Measurements from ENCODE around the gene FIGNL1.

Gene FIGNL1

DNA sequence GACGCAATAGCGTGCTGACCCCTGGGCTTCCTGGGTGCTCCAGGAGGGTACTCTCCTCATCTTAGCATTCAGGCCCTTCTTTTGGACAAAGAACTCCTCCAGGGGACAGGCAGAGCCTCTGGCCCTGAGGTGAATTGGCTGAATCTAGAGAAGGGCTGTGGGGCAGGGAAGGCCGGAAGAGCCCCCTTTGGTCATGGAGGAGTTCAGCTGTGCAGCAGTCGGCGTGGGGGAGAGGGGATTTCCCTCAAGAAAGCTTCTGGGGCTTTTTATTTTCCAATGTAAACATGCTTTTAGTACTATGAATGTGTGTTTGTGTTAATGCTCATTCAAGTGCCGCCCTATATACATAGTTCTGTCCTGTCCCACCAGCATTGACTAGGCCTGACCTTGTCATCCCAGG lies 38.8 kb downstream of the FIGNL1 start:
- H3K4me3 ChIP-seq (ENCODE audit: severe bottlenecking): no peak overlapping the region
- ATAC-seq (ENCODE audit: low read depth) (no peak), DNase-seq (ENCODE audit: low spot score) (no peak)
- H3K27ac ChIP-seq (ENCODE audit: poor library complexity, severe bottlenecking): no peak overlapping the region
- TF ChIP-seq, protein P1, sequence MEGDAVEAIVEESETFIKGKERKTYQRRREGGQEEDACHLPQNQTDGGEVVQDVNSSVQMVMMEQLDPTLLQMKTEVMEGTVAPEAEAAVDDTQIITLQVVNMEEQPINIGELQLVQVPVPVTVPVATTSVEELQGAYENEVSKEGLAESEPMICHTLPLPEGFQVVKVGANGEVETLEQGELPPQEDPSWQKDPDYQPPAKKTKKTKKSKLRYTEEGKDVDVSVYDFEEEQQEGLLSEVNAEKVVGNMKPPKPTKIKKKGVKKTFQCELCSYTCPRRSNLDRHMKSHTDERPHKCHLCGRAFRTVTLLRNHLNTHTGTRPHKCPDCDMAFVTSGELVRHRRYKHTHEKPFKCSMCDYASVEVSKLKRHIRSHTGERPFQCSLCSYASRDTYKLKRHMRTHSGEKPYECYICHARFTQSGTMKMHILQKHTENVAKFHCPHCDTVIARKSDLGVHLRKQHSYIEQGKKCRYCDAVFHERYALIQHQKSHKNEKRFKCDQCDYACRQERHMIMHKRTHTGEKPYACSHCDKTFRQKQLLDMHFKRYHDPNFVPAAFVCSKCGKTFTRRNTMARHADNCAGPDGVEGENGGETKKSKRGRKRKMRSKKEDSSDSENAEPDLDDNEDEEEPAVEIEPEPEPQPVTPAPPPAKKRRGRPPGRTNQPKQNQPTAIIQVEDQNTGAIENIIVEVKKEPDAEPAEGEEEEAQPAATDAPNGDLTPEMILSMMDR (IDR thresholded peaks at IDR 0.05; ENCODE audit: poor library complexity, severe bottlenecking): no peak
- no peaks in the 10 kb centered on the region for H3K4me1 ChIP-seq (ENCODE audit: insufficient read depth, poor library complexity, severe bottlenecking)
- no peaks in the 10 kb centered on the region for H3K36me3 ChIP-seq (ENCODE audit: low read depth)
- peaks cover 9% of the 10 kb centered on the region for H3K27me3 ChIP-seq (ENCODE audit: insufficient read depth, poor library complexity, severe bottlenecking)
- no peaks in the 10 kb centered on the region for H3K9me3 ChIP-seq (ENCODE audit: severe bottlenecking)

DNA sequence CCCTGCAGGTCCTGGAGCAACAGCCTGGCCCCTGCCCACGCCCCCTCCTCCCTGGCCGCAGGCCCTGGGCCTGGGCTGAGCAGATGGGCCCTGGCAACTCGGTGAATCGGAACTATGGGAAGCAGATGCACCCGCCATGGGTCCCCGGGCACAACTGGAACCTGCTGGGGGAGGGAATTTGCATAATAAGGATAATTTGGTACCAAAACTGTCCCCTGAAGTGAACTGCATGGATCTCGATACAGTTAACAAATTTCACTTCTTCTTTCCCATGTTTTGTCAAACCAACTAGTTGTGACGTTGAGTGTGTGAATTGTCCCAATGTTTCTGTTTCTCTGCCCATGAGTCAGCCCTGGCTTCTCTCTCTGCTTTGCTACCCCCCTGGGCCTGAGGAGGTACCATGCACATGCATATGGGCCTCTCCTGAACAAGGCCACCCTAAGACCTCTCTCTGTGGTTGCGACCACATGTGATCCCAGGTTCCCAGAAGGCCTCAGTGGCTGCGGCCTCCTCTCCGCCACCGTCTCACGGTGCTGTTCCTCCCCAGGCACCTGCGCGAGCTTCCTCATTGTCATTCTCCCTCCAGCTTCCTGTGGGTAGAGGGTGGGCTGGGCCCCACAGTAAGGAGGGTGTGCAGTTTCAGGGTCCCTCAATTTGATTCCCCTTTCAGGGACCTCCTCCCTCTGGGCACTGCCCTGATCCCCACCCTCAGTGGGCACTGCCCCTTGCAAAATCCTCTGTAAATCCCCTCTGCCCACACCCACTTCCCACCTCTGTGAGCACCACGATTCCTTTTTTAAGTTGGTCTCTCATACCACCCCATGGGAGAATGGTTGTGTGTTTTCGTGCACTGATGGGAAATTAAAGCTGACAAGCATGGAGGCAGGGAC lies 40.0 kb downstream of the FIGNL1 start:
- no peaks in the 10 kb centered on the region for H3K9me3 ChIP-seq (ENCODE audit: severe bottlenecking)
- ATAC-seq (ENCODE audit: low read depth) (no peak), DNase-seq (ENCODE audit: low spot score) (no peak)
- H3K27ac ChIP-seq (ENCODE audit: poor library complexity, severe bottlenecking): no peak overlapping the region
- H3K4me3 ChIP-seq (ENCODE audit: severe bottlenecking): no peak overlapping the region
- no peaks in the 10 kb centered on the region for H3K36me3 ChIP-seq (ENCODE audit: low read depth)
- H3K4me1 ChIP-seq (ENCODE audit: insufficient read depth, poor library complexity, severe bottlenecking): no peaks in the 10 kb centered on the region
- H3K27me3 ChIP-seq (ENCODE audit: insufficient read depth, poor library complexity, severe bottlenecking): peaks cover 9% of the 10 kb centered on the region
- TF ChIP-seq, protein P1 (IDR thresholded peaks at IDR 0.05; ENCODE audit: poor library complexity, severe bottlenecking): no peak

DNA sequence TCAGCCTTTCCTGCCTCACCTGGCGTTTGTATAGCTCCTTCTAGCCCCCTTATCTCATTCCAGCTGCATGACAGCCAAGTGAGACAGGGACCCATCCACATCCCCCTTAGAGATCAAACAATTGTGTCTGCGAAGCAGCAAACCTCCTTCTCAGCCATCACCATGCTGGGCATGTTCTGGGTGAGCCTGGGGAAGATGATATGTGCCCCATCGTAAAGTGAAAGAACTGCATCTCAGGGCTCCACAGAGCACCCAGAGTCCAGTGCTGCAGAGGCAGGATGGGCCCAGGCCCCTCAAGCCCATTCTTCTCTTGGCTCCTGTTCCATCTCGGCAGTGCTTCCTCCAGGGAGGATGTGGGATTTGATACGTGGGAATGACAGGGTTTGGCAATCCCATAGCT lies 43.2 kb downstream of the FIGNL1 start:
- no peak for DNase-seq (ENCODE audit: low spot score)
- ATAC-seq (ENCODE audit: low read depth): no peak
- Histone ChIP-seq H3K4me3 (ENCODE audit: severe bottlenecking) (no peak overlapping the region), H3K27me3 (ENCODE audit: insufficient read depth, poor library complexity, severe bottlenecking) (peaks cover 37% of the 10 kb centered on the region), H3K9me3 (ENCODE audit: severe bottlenecking) (no peaks in the 10 kb centered on the region), H3K36me3 (ENCODE audit: low read depth) (no peaks in the 10 kb centered on the region), H3K4me1 (ENCODE audit: insufficient read depth, poor library complexity, severe bottlenecking) (no peaks in the 10 kb centered on the region), H3K27ac (ENCODE audit: poor library complexity, severe bottlenecking) (no peak overlapping the region)
- TF ChIP-seq, protein P1 (IDR thresholded peaks at IDR 0.05; ENCODE audit: poor library complexity, severe bottlenecking): no peak

DNA sequence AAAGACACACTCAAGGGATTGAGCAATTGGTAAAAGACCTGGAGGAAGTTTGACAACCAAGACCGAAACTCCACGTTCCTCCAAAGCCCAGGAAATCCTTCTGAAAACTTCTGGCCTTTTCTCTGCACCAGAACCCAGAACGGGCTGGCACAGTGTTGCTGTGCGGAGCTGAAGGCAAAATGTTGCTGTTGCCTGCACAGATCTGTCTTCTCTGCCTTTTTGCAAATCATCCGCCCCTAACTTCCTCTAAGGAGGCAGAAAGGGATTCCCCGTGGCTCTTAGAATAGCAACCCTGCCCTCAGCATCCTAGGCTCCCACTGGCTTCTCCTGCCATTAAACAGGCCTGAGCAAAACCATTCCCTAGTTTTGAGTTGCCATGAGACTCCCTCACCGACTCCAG lies 44.9 kb downstream of the FIGNL1 start:
- Histone ChIP-seq H3K4me3 (ENCODE audit: severe bottlenecking) (no peak overlapping the region), H3K27me3 (ENCODE audit: insufficient read depth, poor library complexity, severe bottlenecking) (peaks cover 54% of the 10 kb centered on the region), H3K36me3 (ENCODE audit: low read depth) (no peaks in the 10 kb centered on the region), H3K4me1 (ENCODE audit: insufficient read depth, poor library complexity, severe bottlenecking) (no peaks in the 10 kb centered on the region), H3K9me3 (ENCODE audit: severe bottlenecking) (no peaks in the 10 kb centered on the region), H3K27ac (ENCODE audit: poor library complexity, severe bottlenecking) (no peak overlapping the region)
- DNase-seq (ENCODE audit: low spot score) (no peak), ATAC-seq (ENCODE audit: low read depth) (no peak)
- TF ChIP-seq, protein P1 (IDR thresholded peaks at IDR 0.05; ENCODE audit: poor library complexity, severe bottlenecking): no peak

DNA sequence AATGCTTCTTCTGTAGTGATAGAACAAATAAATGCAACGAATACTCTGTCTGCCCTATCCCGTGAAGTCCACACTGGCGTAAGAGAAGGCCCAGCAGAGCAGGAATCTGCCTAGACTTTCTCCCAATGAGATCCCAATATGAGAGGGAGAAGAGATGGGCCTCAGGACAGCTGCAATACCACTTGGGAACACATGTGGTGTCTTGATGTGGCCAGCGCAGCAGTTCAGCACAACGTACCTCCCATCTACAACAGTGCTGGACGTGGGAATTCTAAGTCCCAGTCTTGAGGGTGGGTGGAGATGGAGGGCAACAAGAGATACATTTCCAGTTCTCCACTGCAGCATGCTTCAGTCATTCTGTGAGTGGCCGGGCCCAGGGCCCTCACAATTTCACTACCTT lies 45.8 kb downstream of the FIGNL1 start:
- TF ChIP-seq, protein P1 (IDR thresholded peaks at IDR 0.05; ENCODE audit: poor library complexity, severe bottlenecking): no peak
- ATAC-seq (ENCODE audit: low read depth): peak; percentile 56; the same call in 2 of the 3 replicates
- Histone ChIP-seq H3K4me1 (ENCODE audit: insufficient read depth, poor library complexity, severe bottlenecking) (no peaks in the 10 kb centered on the region), H3K36me3 (ENCODE audit: low read depth) (no peaks in the 10 kb centered on the region), H3K4me3 (ENCODE audit: severe bottlenecking) (no peak overlapping the region), H3K9me3 (ENCODE audit: severe bottlenecking) (no peaks in the 10 kb centered on the region), H3K27ac (ENCODE audit: poor library complexity, severe bottlenecking) (no peak overlapping the region), H3K27me3 (ENCODE audit: insufficient read depth, poor library complexity, severe bottlenecking) (peaks cover 62% of the 10 kb centered on the region)
- DNase-seq (ENCODE audit: low spot score): no peak
